HCT116 (cell line): ENCODE results near the gene PDXK.

Experiments
- CTCF ChIP-seq, 3 experiments: fragments of 200-600 bp in 1 of 3; sonication (generic) in 1 of 3; IDR thresholded peaks in 2 of 3; conservative IDR thresholded peaks in 1 of 3; 2 replicates each; pipeline ENCODE4 v1.5.1; 2012 to 2017; ENCODE audit warnings: low read depth in 2 of 3, low read length in 2 of 3, antibody characterized with exemption in 1 of 3, borderline replicate concordance in 1 of 3, control low read depth in 1 of 3, mild to moderate bottlenecking in 1 of 3, mixed read lengths in 1 of 3, mixed run types in 1 of 3, moderate library complexity in 1 of 3; ENCODE audit not compliant: insufficient read depth in 1 of 3
- EZH2 ChIP-seq: fragments of 200-600 bp; sonication (generic); IDR thresholded peaks from 2 replicates; pipeline ENCODE4 v1.6.1; 2017; ENCODE audit warnings: antibody characterized with exemption, mixed run types
- ZNF274 ChIP-seq: fragments of 200-500 bp; sonication (Bioruptor generic); IDR thresholded peaks from 2 replicates; pipeline ENCODE4 v1.6.1; 2014; ENCODE audit warnings: mild to moderate bottlenecking, low read depth, low read length, inconsistent platforms

GRCh38 chr21:43763901-43764523 is 45.1 kb downstream of the PDXK start:
- TF ChIP-seq CTCF (IDR thresholded peaks at IDR 0.05 in 2 of 3, conservative IDR thresholded peaks at IDR 0.05 in 1 of 3; ENCODE audit: borderline replicate concordance in 1 of 3, insufficient read depth in 1 of 3, low read depth in 2 of 3, low read length in 2 of 3) (no peak), EZH2 (no peak), ZNF274 (no peak)
